Right lobe of liver (tissue), 4 donors: ENCODE results near the gene EMX1.

ENCODE experiments used
- CTCF ChIP-seq, 4 donors: fragments of 200-600 bp in 3 of 4; fragments of 450-650 bp in 1 of 4; IDR thresholded peaks; one replicate each; pipeline versions ENCODE4 v1.5.1 to v1.8.0; 2016 to 2022; ENCODE audit warnings: antibody characterized with exemption in 4 of 4, mild to moderate bottlenecking in 2 of 4
- POLR2A ChIP-seq: fragments of 450-650 bp; IDR thresholded peaks from one replicate; pipeline ENCODE4 v1.6.1; 2017; ENCODE audit warnings: antibody characterized with exemption, mild to moderate bottlenecking
- donor health status: DM: no; HTN: no; CAD: no.
- donor health status: DM: no; HTN: no; CAD: no.
- donor health status: DM: no; HTN: yes; CAD: no.

GRCh38 chr2:72917877-72918553, 696 bp downstream of the EMX1 start:
- TF ChIP-seq POLR2A (no peak), CTCF (IDR thresholded peaks at IDR 0.05) (no peak)
